ENCODE results near the gene LYPLA2.

LYPLA2 gene

DNA sequence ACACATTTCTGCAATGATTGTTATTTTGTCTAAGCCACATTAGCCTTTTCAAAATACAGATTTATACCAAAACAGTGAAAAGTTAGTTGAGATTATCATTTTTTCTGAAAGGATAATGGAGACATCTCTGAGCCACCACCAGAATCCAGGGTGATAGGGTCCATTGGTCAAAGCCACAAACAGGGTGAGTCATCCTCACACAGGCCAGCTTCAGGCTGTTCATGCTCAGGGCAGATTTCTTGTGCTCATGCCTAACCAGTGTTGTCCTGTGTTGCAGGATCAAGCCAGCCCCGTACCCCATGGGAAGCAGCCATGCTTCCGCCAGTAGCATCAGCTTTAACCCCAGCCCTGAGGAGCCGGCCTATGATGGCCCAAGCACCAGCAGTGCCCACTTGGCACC is 34.3 kb upstream of the LYPLA2 start:
- Histone ChIP-seq H3F3A (ENCODE audit: control insufficient read depth, insufficient read depth) (no peaks in the 10 kb centered on the region; the same call in 1 of the 2 replicates), H3K9me2 (replicated peaks; ENCODE audit: control insufficient read depth, low read length) (no peaks in the 10 kb centered on the region), H3K36me3 (ENCODE audit: control insufficient read depth, low read length) (peaks cover 92% of the 10 kb centered on the region), H3K27ac (ENCODE audit: low read depth, low read length) (no peak overlapping the region), H3K79me2 (ENCODE audit: control insufficient read depth, low read length) (peaks cover 7% of the 10 kb centered on the region), H3K4me2 (ENCODE audit: low read length) (no peak overlapping the region), H3K27me3 (ENCODE audit: control insufficient read depth, low read length) (no peaks in the 10 kb centered on the region), H3K9me3 (ENCODE audit: control insufficient read depth, insufficient read depth, low read length) (no peaks in the 10 kb centered on the region), H4K20me1 (ENCODE audit: control insufficient read depth, insufficient read depth, low read depth, low read length) (no peaks in the 10 kb centered on the region), H3K4me3 (ENCODE audit: low read length) (no peak overlapping the region), H3K4me1 (ENCODE audit: control insufficient read depth, low read length) (no peaks in the 10 kb centered on the region)
- TF ChIP-seq, protein P1, sequence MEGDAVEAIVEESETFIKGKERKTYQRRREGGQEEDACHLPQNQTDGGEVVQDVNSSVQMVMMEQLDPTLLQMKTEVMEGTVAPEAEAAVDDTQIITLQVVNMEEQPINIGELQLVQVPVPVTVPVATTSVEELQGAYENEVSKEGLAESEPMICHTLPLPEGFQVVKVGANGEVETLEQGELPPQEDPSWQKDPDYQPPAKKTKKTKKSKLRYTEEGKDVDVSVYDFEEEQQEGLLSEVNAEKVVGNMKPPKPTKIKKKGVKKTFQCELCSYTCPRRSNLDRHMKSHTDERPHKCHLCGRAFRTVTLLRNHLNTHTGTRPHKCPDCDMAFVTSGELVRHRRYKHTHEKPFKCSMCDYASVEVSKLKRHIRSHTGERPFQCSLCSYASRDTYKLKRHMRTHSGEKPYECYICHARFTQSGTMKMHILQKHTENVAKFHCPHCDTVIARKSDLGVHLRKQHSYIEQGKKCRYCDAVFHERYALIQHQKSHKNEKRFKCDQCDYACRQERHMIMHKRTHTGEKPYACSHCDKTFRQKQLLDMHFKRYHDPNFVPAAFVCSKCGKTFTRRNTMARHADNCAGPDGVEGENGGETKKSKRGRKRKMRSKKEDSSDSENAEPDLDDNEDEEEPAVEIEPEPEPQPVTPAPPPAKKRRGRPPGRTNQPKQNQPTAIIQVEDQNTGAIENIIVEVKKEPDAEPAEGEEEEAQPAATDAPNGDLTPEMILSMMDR (IDR thresholded peaks at IDR 0.05; ENCODE audit: low read depth, low read length, poor library complexity, severe bottlenecking) = no peak
- no peak for TF ChIP-seq EZH2phosphoT487 (IDR thresholded peaks at IDR 0.05; ENCODE audit: borderline replicate concordance, low read length)

DNA sequence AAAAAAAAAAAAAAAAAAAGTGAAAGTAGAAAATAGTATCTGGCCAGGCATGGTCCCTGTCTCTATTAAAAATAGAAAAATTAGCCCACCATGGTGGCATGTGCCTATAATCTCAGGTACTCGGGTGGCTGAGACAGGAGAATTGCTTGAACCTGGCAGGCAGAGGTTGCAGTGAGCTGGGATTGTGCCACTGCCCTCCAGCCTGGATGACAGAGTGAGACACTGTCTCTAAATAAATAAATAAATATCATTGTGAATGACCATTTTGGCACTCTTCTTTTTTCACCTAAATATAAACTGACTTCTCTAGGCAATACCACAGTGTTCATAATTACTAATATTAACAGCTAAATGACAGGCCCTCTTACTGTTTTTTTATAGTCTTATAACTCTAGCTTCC is 33.1 kb upstream of the LYPLA2 start:
- H3K9me3 ChIP-seq (ENCODE audit: control insufficient read depth, insufficient read depth, low read length) = no peaks in the 10 kb centered on the region
- H3K4me2 ChIP-seq (ENCODE audit: low read length) = no peak overlapping the region
- no peak overlapping the region for H3K4me3 ChIP-seq (ENCODE audit: low read length)
- H4K20me1 ChIP-seq (ENCODE audit: control insufficient read depth, insufficient read depth, low read depth, low read length) = no peaks in the 10 kb centered on the region
- peaks cover 92% of the 10 kb centered on the region for H3K36me3 ChIP-seq (ENCODE audit: control insufficient read depth, low read length)
- no peaks in the 10 kb centered on the region for H3K4me1 ChIP-seq (ENCODE audit: control insufficient read depth, low read length)
- H3K79me2 ChIP-seq (ENCODE audit: control insufficient read depth, low read length) = no peaks in the 10 kb centered on the region
- H3F3A ChIP-seq (ENCODE audit: control insufficient read depth, insufficient read depth) = no peaks in the 10 kb centered on the region; the same call in 1 of the 2 replicates
- TF ChIP-seq, protein P1 (IDR thresholded peaks at IDR 0.05; ENCODE audit: low read depth, low read length, poor library complexity, severe bottlenecking) = no peak
- TF ChIP-seq EZH2phosphoT487 (IDR thresholded peaks at IDR 0.05; ENCODE audit: borderline replicate concordance, low read length) = no peak
- H3K27me3 ChIP-seq (ENCODE audit: control insufficient read depth, low read length) = no peaks in the 10 kb centered on the region
- H3K27ac ChIP-seq (ENCODE audit: low read depth, low read length) = no peak overlapping the region
- H3K9me2 ChIP-seq (replicated peaks; ENCODE audit: control insufficient read depth, low read length) = no peaks in the 10 kb centered on the region

DNA sequence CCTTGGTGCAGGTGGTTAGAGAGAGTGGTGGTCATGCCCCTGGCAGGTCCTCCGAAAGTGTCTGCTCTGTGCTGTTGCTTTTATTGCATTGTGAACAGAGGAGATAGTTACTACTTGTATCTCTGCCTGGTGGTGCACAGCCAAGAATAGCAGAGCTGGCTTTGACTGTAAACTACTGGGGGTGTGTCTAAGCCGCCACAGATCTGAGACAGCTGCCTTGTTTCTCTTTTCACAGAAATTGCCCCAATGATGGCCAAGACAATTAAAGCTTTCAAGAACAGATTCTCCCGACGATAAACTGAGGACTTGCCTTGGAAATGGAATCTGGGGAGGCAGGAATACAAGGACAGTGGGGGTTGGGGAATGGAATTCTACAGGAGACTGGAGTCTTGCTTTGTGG is 31.7 kb upstream of the LYPLA2 start:
- no peak overlapping the region for H3K4me2 ChIP-seq (ENCODE audit: low read length)
- H3F3A ChIP-seq (ENCODE audit: control insufficient read depth, insufficient read depth) = peaks cover 3% of the 10 kb centered on the region
- H3K9me2 ChIP-seq (replicated peaks; ENCODE audit: control insufficient read depth, low read length) = no peaks in the 10 kb centered on the region
- TF ChIP-seq, protein P1 (IDR thresholded peaks at IDR 0.05; ENCODE audit: low read depth, low read length, poor library complexity, severe bottlenecking) = no peak
- no peak for TF ChIP-seq EZH2phosphoT487 (IDR thresholded peaks at IDR 0.05; ENCODE audit: borderline replicate concordance, low read length)
- peaks cover 85% of the 10 kb centered on the region for H3K36me3 ChIP-seq (ENCODE audit: control insufficient read depth, low read length)
- H3K27ac ChIP-seq (ENCODE audit: low read depth, low read length) = no peak overlapping the region
- no peaks in the 10 kb centered on the region for H3K27me3 ChIP-seq (ENCODE audit: control insufficient read depth, low read length)
- H3K4me1 ChIP-seq (ENCODE audit: control insufficient read depth, low read length) = no peaks in the 10 kb centered on the region
- H4K20me1 ChIP-seq (ENCODE audit: control insufficient read depth, insufficient read depth, low read depth, low read length) = no peaks in the 10 kb centered on the region
- no peaks in the 10 kb centered on the region for H3K9me3 ChIP-seq (ENCODE audit: control insufficient read depth, insufficient read depth, low read length)
- no peak overlapping the region for H3K4me3 ChIP-seq (ENCODE audit: low read length)
- no peaks in the 10 kb centered on the region for H3K79me2 ChIP-seq (ENCODE audit: control insufficient read depth, low read length)

Measured in DOHH2 (cell line).